Stimulated activated CD8-positive, alpha-beta memory T cell treated with anti-CD3 and anti-CD28 coated beads, Interleukin-15, amount 100 ng/mL, for 48 hours (primary cell): ENCODE results near the gene OR6C68.
"Not testable (repeated sequence)": the region's sequence is repeated elsewhere in the genome, so short reads cannot be mapped to it uniquely, and the experiment has no call there.

Experiments used
- DNase-seq, 2 donors: peaks; one replicate each; pipeline ENCODE4 v3.0.0-alpha.2; 2020; ENCODE audit warnings: low read depth in 2 of 2

Gene OR6C68

DNA sequence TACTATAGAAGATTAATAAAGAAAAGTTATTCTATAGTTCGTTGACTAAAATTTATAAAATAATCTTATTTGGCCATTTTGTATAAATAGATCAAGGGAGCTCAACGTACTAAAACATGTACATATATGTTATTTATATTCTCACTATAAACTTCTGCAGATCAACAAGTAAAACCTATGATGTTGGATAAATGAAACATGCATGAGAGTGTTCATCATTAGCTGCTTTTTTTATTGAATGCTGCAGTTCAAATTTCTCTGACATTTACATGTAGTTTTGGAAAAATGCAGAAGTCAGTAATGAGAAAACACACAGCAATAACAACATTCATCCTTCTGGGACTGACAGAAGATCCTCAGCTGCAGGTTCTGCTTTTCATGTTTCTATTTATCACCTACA is at the start of gene OR6C68:
TSS of gene OR6C68 (plus strand) at position 301 of the 400 bp plus-strand sequence. CDS start at position 301, 0 bp downstream.
- DNase-seq, result no peak

DNA sequence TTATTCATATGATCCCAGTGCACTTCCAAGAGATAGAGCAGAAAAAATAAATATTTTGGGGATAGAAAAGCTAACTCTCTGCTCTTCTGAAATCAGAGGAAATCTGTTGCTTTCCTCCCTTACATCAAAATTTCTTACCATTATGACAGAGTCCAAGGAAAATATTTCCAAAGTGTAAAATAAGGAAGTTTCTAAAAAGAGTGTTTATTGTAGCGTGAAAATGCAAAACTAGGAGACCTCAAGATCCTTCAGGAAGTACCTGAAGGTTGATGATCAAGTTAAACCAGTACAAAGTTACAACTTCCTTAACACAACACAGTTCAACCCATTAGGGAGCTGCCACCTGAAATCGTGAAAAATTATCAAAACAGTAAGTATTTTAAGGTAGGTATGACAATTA is 48.4 kb upstream of the OR6C68 start, which contains the start of gene OR6C2:
TSS of gene OR6C2 (plus strand) at position 301 of the 400 bp plus-strand sequence. CDS start 8,138 bp downstream, outside the sequence.
- no peak for DNase-seq

DNA sequence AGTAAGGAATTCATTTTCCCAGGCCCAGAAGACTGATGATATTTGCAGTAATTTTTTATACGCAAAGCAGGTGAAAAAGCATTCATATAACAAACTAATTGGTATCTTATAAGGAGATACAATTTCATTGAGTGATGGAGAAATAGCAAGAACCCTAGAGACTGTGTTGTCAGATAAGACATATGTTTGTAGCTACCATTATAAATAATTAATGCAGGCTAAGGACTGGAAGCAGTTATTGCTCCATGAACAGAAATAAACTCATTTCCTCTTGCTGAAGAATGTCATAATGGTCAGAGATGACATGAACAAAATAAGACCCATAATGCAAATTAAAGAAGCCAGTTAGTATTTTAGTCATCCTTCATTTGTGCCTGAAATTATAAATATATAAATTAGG is 46.8 kb upstream of the OR6C68 start:
- DNase-seq, result no peak

GRCh38 chr12:55446326-55446725 is 45.9 kb upstream of the OR6C68 start:
- DNase-seq, result no peak

- no peak for DNase-seq
These were observed 43.4 kb upstream of the OR6C68 start for GRCh38 chr12:55448825-55449224.

- not testable (repeated sequence) for DNase-seq
These were observed 27.3 kb upstream of the OR6C68 start for GRCh38 chr12:55464926-55465325.

DNA sequence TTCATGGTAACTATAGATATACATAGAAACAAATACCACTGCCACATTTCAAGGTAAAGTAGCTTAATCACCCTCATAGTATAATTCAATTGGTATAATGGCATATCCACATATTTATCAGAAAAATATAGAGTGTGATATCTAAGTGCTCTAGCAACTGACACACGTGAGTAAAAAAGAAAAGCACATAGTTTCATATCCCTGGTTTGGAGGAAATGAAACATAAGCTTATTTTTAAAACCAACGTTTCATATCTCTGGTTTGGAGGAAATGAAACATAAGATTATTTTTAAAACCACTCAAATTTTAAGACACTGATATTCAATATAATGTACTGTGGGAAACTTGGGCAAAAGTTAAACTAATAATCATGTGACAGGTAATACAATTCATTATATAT is 24.3 kb upstream of the OR6C68 start:
- no peak for DNase-seq

DNA sequence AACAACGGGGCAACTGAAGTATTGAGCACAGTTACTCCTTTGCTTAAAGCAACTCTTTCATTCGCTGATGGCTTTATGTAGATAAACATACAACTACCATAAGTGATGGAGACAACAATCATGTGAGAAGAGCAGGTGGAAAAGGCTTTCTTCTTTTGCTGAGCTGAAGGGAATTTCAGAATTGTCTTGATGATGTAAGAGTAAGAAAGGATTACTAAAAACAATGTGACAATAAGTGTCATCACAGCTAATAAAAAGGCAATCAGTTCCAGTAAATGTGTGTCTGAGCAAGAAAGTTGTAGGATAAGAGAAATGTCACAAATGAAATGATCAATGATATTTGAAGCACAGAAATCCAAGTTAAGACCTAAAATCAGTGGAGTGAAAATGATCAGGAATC is 22.9 kb upstream of the OR6C68 start:
- no peak for DNase-seq

GRCh38 chr12:55470088-55470829 is 21.9 kb upstream of the OR6C68 start, which contains the start of gene OR6C70:
TSS of gene OR6C70 (minus strand) at chr12:55470138. CDS start at chr12:55470138, 0 bp downstream.
- no peak for DNase-seq

DNA sequence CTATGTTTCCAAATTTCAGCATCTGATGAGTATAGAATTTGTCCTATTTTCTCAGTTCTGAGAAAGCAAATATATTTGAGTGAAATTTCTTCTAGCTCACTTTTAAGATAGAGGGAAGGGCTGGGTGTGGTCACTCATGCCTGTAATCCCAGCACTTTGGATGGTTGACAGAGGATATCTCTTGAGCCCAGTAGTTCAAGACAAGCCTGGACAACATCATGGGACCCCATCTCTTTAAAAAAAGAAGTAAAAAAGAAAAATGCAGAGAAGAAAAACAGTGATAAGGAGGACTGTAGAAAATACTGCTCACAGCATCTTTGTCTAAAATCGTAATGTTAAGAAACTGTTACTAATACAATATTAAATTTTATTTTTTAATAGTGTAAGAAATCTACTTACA is 19.9 kb upstream of the OR6C68 start:
- no peak for DNase-seq

GRCh38 chr12:55479136-55479535 is 13.0 kb upstream of the OR6C68 start:
- DNase-seq, result not testable (repeated sequence)

DNA sequence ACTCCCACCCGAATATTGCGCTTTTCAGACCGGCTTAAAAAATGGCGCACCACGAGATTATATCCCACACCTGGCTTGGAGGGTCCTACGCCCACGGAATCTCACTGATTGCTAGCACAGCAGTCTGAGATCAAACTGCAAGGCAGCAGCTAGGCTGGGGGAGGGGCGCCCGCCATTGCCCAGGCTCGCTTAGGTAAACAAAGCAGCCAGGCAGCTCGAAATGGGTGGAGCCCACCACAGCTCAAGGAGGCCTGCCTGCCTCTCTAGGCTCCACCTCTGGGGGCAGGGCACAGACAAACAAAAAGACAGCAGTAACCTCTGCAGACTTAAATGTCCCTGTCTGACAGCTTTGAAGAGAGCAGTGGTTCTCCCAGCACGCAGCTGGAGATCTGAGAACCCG is 7.9 kb upstream of the OR6C68 start:
- DNase-seq, result not testable (repeated sequence)

- DNase-seq, result no peak
These were observed 3.3 kb downstream of the OR6C68 start for GRCh38 chr12:55495490-55495889.

GRCh38 chr12:55499231-55499630 is 7.1 kb downstream of the OR6C68 start:
- DNase-seq, result no peak

GRCh38 chr12:55499810-55500252 is 7.7 kb downstream of the OR6C68 start:
- no peak for DNase-seq

DNA sequence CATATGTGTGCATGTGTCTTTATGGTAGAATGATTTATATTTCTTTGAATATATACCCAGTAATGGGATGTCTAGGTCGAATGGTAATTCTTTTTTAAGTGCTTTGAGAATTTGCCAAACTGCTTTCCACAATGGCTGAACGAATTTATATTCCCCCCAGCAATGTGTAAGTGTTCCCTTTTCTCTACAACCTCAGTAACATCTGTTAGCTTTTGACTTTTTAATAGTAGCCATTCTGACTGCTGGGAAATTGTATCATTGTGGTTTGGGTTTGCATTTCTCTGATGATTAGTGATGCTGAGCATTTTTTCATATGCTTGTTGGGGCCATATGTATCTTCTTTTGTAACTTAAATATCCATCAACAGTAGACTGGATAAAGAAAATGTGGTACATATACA is 9.4 kb downstream of the OR6C68 start:
- no peak for DNase-seq

DNA sequence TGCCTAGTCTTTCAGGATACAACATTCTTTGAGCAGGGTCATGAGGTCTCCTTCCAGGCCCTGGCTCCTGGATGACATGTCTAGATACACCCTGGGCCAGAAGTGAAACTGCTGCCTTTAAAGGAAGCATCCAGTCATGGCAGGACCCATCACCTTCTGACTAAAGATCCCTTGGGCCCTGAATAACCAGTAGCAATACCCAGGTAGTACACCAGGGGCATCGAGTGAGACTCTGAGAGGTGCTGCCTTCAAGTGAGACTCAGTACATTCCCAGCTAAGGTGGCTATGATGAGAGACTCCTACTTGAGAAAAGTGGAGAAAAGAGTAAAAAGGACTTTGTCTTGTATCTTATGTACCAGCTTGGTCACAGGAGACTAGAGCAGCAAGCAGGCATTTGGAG is 23.5 kb downstream of the OR6C68 start:
- no peak for DNase-seq

DNA sequence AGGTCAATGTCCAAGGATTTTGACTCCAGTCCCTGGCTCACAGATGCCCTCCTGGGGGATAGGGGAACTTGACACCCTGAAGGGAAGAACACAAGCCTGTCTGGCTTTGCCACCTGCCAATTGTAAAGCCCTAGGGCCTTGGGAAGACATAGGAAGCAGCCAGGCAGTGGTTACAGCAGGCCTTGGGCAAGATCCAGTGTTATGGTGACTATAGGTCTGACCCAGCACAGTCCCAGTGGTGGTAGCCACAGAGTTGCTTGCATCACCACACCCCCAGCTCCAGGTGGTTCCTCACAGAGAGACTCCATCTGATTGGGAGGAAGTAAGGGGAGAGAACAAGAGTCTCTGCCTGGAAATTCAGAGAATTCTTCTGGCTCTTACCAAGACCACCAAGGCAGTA is 24.2 kb downstream of the OR6C68 start:
- DNase-seq, result no peak
